ENCODE measurements around the gene OPCML.

The OPCML gene

DNA sequence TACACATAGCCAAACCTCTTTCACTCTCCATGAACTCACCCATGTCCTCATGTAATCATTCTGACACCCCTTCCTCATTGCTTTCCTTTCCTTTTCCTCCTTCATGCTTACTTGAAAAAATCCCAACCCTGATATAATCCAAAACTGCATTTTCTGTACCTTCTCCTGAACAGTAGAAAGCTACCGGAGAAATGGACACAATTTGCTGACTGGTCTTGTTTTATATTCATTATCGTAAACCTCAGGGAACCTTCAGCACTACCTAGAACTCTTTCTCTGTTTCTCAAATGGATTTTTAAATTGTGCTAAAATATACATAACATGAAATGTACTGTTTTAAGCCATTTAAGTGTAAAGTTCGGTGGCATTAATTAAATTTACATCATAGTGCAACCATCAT lies 1165.0 kb downstream of the OPCML start:
- no peak for DNase-seq (ENCODE audit: low read depth in 1 of 2, low spot score in 1 of 2)
- no peaks in the 10 kb centered on the region for H3K27me3 ChIP-seq (ENCODE audit: insufficient read depth, poor library complexity, severe bottlenecking)
- H3K4me3 ChIP-seq (replicated peaks; ENCODE audit: insufficient read depth, low read length) = no peak overlapping the region
- TF ChIP-seq SPI1 (IDR thresholded peaks at IDR 0.05; ENCODE audit: borderline replicate concordance, low read depth) = no peak
- TF ChIP-seq, protein P1, sequence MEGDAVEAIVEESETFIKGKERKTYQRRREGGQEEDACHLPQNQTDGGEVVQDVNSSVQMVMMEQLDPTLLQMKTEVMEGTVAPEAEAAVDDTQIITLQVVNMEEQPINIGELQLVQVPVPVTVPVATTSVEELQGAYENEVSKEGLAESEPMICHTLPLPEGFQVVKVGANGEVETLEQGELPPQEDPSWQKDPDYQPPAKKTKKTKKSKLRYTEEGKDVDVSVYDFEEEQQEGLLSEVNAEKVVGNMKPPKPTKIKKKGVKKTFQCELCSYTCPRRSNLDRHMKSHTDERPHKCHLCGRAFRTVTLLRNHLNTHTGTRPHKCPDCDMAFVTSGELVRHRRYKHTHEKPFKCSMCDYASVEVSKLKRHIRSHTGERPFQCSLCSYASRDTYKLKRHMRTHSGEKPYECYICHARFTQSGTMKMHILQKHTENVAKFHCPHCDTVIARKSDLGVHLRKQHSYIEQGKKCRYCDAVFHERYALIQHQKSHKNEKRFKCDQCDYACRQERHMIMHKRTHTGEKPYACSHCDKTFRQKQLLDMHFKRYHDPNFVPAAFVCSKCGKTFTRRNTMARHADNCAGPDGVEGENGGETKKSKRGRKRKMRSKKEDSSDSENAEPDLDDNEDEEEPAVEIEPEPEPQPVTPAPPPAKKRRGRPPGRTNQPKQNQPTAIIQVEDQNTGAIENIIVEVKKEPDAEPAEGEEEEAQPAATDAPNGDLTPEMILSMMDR (IDR thresholded peaks at IDR 0.05; ENCODE audit: insufficient read depth, low read length) = no peak
- TF ChIP-seq, protein P2, sequence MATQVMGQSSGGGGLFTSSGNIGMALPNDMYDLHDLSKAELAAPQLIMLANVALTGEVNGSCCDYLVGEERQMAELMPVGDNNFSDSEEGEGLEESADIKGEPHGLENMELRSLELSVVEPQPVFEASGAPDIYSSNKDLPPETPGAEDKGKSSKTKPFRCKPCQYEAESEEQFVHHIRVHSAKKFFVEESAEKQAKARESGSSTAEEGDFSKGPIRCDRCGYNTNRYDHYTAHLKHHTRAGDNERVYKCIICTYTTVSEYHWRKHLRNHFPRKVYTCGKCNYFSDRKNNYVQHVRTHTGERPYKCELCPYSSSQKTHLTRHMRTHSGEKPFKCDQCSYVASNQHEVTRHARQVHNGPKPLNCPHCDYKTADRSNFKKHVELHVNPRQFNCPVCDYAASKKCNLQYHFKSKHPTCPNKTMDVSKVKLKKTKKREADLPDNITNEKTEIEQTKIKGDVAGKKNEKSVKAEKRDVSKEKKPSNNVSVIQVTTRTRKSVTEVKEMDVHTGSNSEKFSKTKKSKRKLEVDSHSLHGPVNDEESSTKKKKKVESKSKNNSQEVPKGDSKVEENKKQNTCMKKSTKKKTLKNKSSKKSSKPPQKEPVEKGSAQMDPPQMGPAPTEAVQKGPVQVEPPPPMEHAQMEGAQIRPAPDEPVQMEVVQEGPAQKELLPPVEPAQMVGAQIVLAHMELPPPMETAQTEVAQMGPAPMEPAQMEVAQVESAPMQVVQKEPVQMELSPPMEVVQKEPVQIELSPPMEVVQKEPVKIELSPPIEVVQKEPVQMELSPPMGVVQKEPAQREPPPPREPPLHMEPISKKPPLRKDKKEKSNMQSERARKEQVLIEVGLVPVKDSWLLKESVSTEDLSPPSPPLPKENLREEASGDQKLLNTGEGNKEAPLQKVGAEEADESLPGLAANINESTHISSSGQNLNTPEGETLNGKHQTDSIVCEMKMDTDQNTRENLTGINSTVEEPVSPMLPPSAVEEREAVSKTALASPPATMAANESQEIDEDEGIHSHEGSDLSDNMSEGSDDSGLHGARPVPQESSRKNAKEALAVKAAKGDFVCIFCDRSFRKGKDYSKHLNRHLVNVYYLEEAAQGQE (IDR thresholded peaks at IDR 0.05; ENCODE audit: insufficient replicate concordance, low read depth) = no peak
- no peak for TF ChIP-seq POLR2AphosphoS5 (IDR thresholded peaks at IDR 0.05; ENCODE audit: low read depth)
- no peak for TF ChIP-seq GABPA (IDR thresholded peaks at IDR 0.05; ENCODE audit: low read depth)
- no peak overlapping the region for H3K27ac ChIP-seq (replicated peaks)

DNA sequence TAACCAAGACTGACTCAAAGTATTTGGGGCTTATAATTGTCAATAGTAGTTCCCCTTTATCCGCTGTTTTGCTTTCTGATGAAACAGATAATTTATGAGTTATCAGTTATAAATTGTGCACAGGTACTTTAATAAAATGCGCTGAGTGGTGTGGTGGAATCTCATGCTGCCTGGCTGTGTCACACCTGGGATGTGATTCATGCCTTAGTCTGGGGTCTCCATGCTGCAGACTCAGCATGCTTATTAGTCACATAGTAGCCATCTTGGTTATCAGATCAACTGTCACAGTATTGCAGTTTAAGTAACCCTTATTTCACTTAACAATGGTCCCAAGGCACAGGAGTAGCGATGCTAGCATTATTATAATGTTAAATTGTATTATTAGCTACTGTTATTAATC lies 1166.7 kb downstream of the OPCML start:
- no peak overlapping the region for H3K27ac ChIP-seq (replicated peaks)
- no peak overlapping the region for H3K4me3 ChIP-seq (replicated peaks; ENCODE audit: insufficient read depth, low read length)
- DNase-seq (ENCODE audit: low read depth in 1 of 2, low spot score in 1 of 2) = no peak
- H3K27me3 ChIP-seq (ENCODE audit: insufficient read depth, poor library complexity, severe bottlenecking) = no peaks in the 10 kb centered on the region
- TF ChIP-seq POLR2AphosphoS5 (IDR thresholded peaks at IDR 0.05; ENCODE audit: low read depth) (no peak), GABPA (IDR thresholded peaks at IDR 0.05; ENCODE audit: low read depth) (no peak), SPI1 (IDR thresholded peaks at IDR 0.05; ENCODE audit: borderline replicate concordance, low read depth) (no peak)
- TF ChIP-seq, protein P1 (IDR thresholded peaks at IDR 0.05; ENCODE audit: insufficient read depth, low read length) = no peak
- TF ChIP-seq, protein P2 (IDR thresholded peaks at IDR 0.05; ENCODE audit: insufficient replicate concordance, low read depth) = no peak

Measured in HL-60 (cell line).